LNCAP (cell line): ENCODE results near the gene SERPINB1.

ENCODE experiments used
- CTCF ChIP-seq: fragments of 450-650 bp; IDR thresholded peaks from 2 replicates; pipeline ENCODE4 v1.5.1; 2017; ENCODE audit warnings: mild to moderate bottlenecking

The SERPINB1 gene

GRCh38 chr6:2804516-2804915, 37.1 kb downstream of the SERPINB1 start:
- no peak for TF ChIP-seq CTCF

GRCh38 chr6:2803731-2804429, 37.8 kb downstream of the SERPINB1 start:
- no peak for TF ChIP-seq CTCF

- no peak for TF ChIP-seq CTCF
These were observed 39.1 kb downstream of the SERPINB1 start for GRCh38 chr6:2802521-2803060.

GRCh38 chr6:2800552-2801316, 40.9 kb downstream of the SERPINB1 start:
- no peak for TF ChIP-seq CTCF

- TF ChIP-seq CTCF: no peak
These were observed 41.6 kb downstream of the SERPINB1 start for GRCh38 chr6:2799936-2800527.

- no peak for TF ChIP-seq CTCF
These were observed 43.0 kb downstream of the SERPINB1 start for GRCh38 chr6:2798586-2799134.

- TF ChIP-seq CTCF: no peak
These were observed 44.1 kb downstream of the SERPINB1 start for GRCh38 chr6:2797564-2798031.
